Breast epithelium (tissue), 4 donors: ENCODE results near the gene NOL8. TPM values are rescaled to one million over a fixed set of nuclear protein-coding genes. Genes with fewer than 3 reads are reported as not detected.
A peak's percentile ranks its signal among the peaks of the same experiment; 100 is the strongest.

Experiments used
- DNase-seq, 2 donors: peaks; one replicate each; pipeline ENCODE4 v3.0.0-alpha.2; 2019; ENCODE audit warnings: low spot score in 2 of 2
- H3K27ac ChIP-seq, 2 donors: fragments of 200-600 bp; sonication (generic) in 1 of 2; one replicate each; pipeline ENCODE4 v1.5.1; 2016 to 2019; ENCODE audit warnings: mild to moderate bottlenecking in 1 of 2
- H3K27me3 ChIP-seq, 2 donors: fragments of 200-600 bp; sonication (generic) in 1 of 2; one replicate each; pipeline versions ENCODE4 v1.5.1 to v1.6.0; 2017 to 2019; ENCODE audit warnings: control low read depth in 1 of 2, mild to moderate bottlenecking in 1 of 2
- H3K36me3 ChIP-seq: fragments of 200-600 bp; one replicate; pipeline ENCODE4 v1.5.1; 2019
- H3K4me1 ChIP-seq, 2 donors: fragments of 200-600 bp; sonication (generic); one replicate each; pipeline ENCODE4 v1.5.1; 2016 to 2019; ENCODE audit warnings: control low read depth in 1 of 2
- H3K4me3 ChIP-seq, 3 donors: fragments of 200-600 bp; sonication (generic); 1 replicate in 2 of 3; 2 replicates in 1 of 3; pipeline ENCODE4 v1.5.1; 2016 to 2019; ENCODE audit warnings: mild to moderate bottlenecking in 3 of 3, moderate library complexity in 2 of 3
- H3K9me3 ChIP-seq, 2 donors: fragments of 200-600 bp; sonication (generic) in 1 of 2; one replicate each; pipeline ENCODE4 v1.5.1; 2016 to 2019; ENCODE audit warnings: control low read depth in 1 of 2
- CTCF ChIP-seq, 3 donors: fragments of 450-650 bp; IDR thresholded peaks; one replicate each; pipeline ENCODE4 v1.5.1; 2016 to 2017; ENCODE audit warnings: antibody characterized with exemption in 3 of 3, mild to moderate bottlenecking in 3 of 3, moderate library complexity in 3 of 3
- POLR2A ChIP-seq: fragments of 450-650 bp; IDR thresholded peaks from one replicate; pipeline ENCODE4 v1.6.1; 2016; ENCODE audit warnings: antibody characterized with exemption, mild to moderate bottlenecking, moderate library complexity
- POLR2AphosphoS5 ChIP-seq, 3 donors: sonication (generic); formaldehyde crosslinking; IDR thresholded peaks; one replicate each; pipeline ENCODE4 v1.6.1; 2017; ENCODE audit warnings: antibody characterized with exemption in 3 of 3
- intact Hi-C: fragments of 100-400 bp; cut with DNase I; formaldehyde crosslinking; loops from one replicate; pipeline ENCODE4 v1.15.1; 2023; ENCODE audit warnings: low total_unique reads
- total RNA-seq, 3 donors: library from RNA; depleted of rRNA; stranded (reverse); fragments of >200 nt; gene quantifications; one replicate each; pipeline ENCODE4 v1.1.0, GENCODE V29; 2016

The NOL8 gene
- total RNA-seq, 3 donors from 2014 or later = 31.2 to 66.6 (median 49.8) TPM

GRCh38 chr9:92325991-92326500, 896 bp upstream of the NOL8 start:
- no peak for DNase-seq
- H3K9me3 ChIP-seq = no peaks in the 10 kb centered on the region

GRCh38 chr9:92324889-92325268, 271 bp downstream of the NOL8 start:
- Histone ChIP-seq H3K9me3 (no peaks in the 10 kb centered on the region), H3K4me3 (peak overlapping the region; percentile 77 to 84 (median 84)), H3K27ac (peak overlapping the region; percentile 98), H3K4me1 (peaks cover 0 to 4% of the 10 kb centered on the region in 2 donors), H3K36me3 (no peaks in the 10 kb centered on the region), H3K27me3 (no peaks in the 10 kb centered on the region)
- DNase-seq = no peak
- no peak for TF ChIP-seq CTCF (IDR thresholded peaks at IDR 0.05)
- no peak for TF ChIP-seq POLR2A
- no peak for TF ChIP-seq POLR2AphosphoS5 (IDR thresholded peaks at IDR 0.05)
- intact Hi-C loops = loop anchor here (5.0 kb wide), 1 partner anchor 312 kb away; no protein-coding TSS in a partner anchor

More at GRCh38 chr9:92325991-92326500, 896 bp upstream of the NOL8 start:
- H3K4me1 ChIP-seq = peaks cover 0 to 4% of the 10 kb centered on the region in 2 donors
- H3K4me3 ChIP-seq = peak overlapping the region; percentile 77 to 84 (median 84)
- H3K36me3 ChIP-seq = no peaks in the 10 kb centered on the region
- H3K27ac ChIP-seq = peak overlapping the region; percentile 98
- no peak for TF ChIP-seq POLR2AphosphoS5 (IDR thresholded peaks at IDR 0.05)
- no peak for TF ChIP-seq POLR2A
- TF ChIP-seq CTCF (IDR thresholded peaks at IDR 0.05) = no peak
- intact Hi-C loops = loop anchor here (5.0 kb wide), 1 partner anchor 311 kb away; no protein-coding TSS in a partner anchor
- no peaks in the 10 kb centered on the region for H3K27me3 ChIP-seq

- H3K9me3 ChIP-seq = no peaks in the 10 kb centered on the region
- intact Hi-C loops = no loop called here
- H3K4me3 ChIP-seq = peak overlapping the region; percentile 77 to 84 (median 84)
- H3K36me3 ChIP-seq = no peaks in the 10 kb centered on the region
- no peak for TF ChIP-seq CTCF (IDR thresholded peaks at IDR 0.05)
- no peak for TF ChIP-seq POLR2A
- TF ChIP-seq POLR2AphosphoS5 (IDR thresholded peaks at IDR 0.05) = no peak
- no peak for DNase-seq
- peak overlapping the region; percentile 98 for H3K27ac ChIP-seq
- H3K27me3 ChIP-seq = no peaks in the 10 kb centered on the region
- H3K4me1 ChIP-seq = peaks cover 0 to 4% of the 10 kb centered on the region in 2 donors
Observed at GRCh38 chr9:92324431-92324830, 719 bp downstream of the NOL8 start.

- Histone ChIP-seq H3K36me3 (no peaks in the 10 kb centered on the region), H3K4me3 (no peak overlapping the region), H3K4me1 (no peaks in the 10 kb centered on the region), H3K9me3 (no peaks in the 10 kb centered on the region), H3K27ac (no peak overlapping the region), H3K27me3 (no peaks in the 10 kb centered on the region)
- TF ChIP-seq POLR2AphosphoS5 (IDR thresholded peaks at IDR 0.05) (no peak), POLR2A (no peak), CTCF (IDR thresholded peaks at IDR 0.05) (no peak)
- intact Hi-C loops = no loop called here
- DNase-seq = no peak
Observed at GRCh38 chr9:92315456-92315855, 9.7 kb downstream of the NOL8 start.

- H3K27me3 ChIP-seq = no peaks in the 10 kb centered on the region
- H3K27ac ChIP-seq = no peak overlapping the region
- H3K9me3 ChIP-seq = no peaks in the 10 kb centered on the region
- peaks cover 4% of the 10 kb centered on the region for H3K36me3 ChIP-seq
- TF ChIP-seq POLR2A (no peak), CTCF (IDR thresholded peaks at IDR 0.05) (no peak), POLR2AphosphoS5 (IDR thresholded peaks at IDR 0.05) (no peak)
- no peak overlapping the region for H3K4me3 ChIP-seq
- H3K4me1 ChIP-seq = no peaks in the 10 kb centered on the region
- intact Hi-C loops = no loop called here
- DNase-seq = no peak
Observed at GRCh38 chr9:92313624-92314012, 11.5 kb downstream of the NOL8 start.
